Ascending aorta (tissue), 2 donors: ENCODE data around the gene KNDC1. TPM values are rescaled to one million over a fixed set of nuclear protein-coding genes. Genes with fewer than 3 reads are reported as not detected.

Source experiments
- DNase-seq, 2 donors: peaks; one replicate each; pipeline ENCODE4 v3.0.0-alpha.2; 2019; ENCODE audit warnings: low spot score in 2 of 2
- H3K27ac ChIP-seq, 2 donors: fragments of 200-600 bp; sonication (generic); one replicate each; pipeline ENCODE4 v1.5.1; 2016 to 2017; ENCODE audit warnings: mild to moderate bottlenecking in 1 of 2
- H3K27me3 ChIP-seq: fragments of 200-600 bp; sonication (generic); one replicate; pipeline ENCODE4 v1.5.1; 2017
- H3K36me3 ChIP-seq, 2 donors: fragments of 200-600 bp; sonication (generic); one replicate each; pipeline ENCODE4 v1.5.1; 2016
- H3K4me1 ChIP-seq, 2 donors: fragments of 200-600 bp; sonication (generic); one replicate each; pipeline ENCODE4 v1.5.1; 2016 to 2017; ENCODE audit warnings: mild to moderate bottlenecking in 1 of 2
- H3K4me3 ChIP-seq, 2 donors: fragments of 200-600 bp; sonication (generic); one replicate each; pipeline ENCODE4 v1.5.1; 2016 to 2017; ENCODE audit warnings: mild to moderate bottlenecking in 1 of 2
- H3K9me3 ChIP-seq, 2 donors: fragments of 200-600 bp; sonication (generic); one replicate each; pipeline ENCODE4 v1.5.1; 2016
- CTCF ChIP-seq, 3 experiments: fragments of 200-600 bp in 2 of 3; fragments of 450-650 bp in 1 of 3; sonication (generic) in 2 of 3; IDR thresholded peaks; one replicate each; pipeline ENCODE4 v1.5.1; 2016 to 2019; ENCODE audit warnings: antibody characterized with exemption in 3 of 3, mild to moderate bottlenecking in 1 of 3, moderate library complexity in 1 of 3
- intact Hi-C: fragments of 100-400 bp; cut with DNase I; formaldehyde crosslinking; loops from one replicate; pipeline ENCODE4 v1.15.1; 2023
- total RNA-seq: library from RNA; depleted of rRNA; stranded (reverse); fragments of >200 nt; gene quantifications from one replicate; pipeline ENCODE4 v1.1.0, GENCODE V29; 2016

KNDC1 gene
- total RNA-seq, 1 donor from 2014 or later = 0.21 TPM

GRCh38 chr10:133198621-133199487 is 38.8 kb downstream of the KNDC1 start:
- TF ChIP-seq CTCF (IDR thresholded peaks at IDR 0.05) = no peak
- Histone ChIP-seq H3K4me3 (no peak overlapping the region), H3K4me1 (no peaks in the 10 kb centered on the region), H3K27me3 (no peaks in the 10 kb centered on the region), H3K27ac (no peak overlapping the region), H3K36me3 (no peaks in the 10 kb centered on the region), H3K9me3 (no peaks in the 10 kb centered on the region)
- no peak for DNase-seq
- intact Hi-C loops = no loop called here

GRCh38 chr10:133199488-133199885 is 39.5 kb downstream of the KNDC1 start:
- Histone ChIP-seq H3K4me1 (no peaks in the 10 kb centered on the region), H3K4me3 (no peak overlapping the region), H3K36me3 (no peaks in the 10 kb centered on the region), H3K27me3 (no peaks in the 10 kb centered on the region), H3K27ac (no peak overlapping the region), H3K9me3 (no peaks in the 10 kb centered on the region)
- DNase-seq = no peak
- no peak for TF ChIP-seq CTCF (IDR thresholded peaks at IDR 0.05)
- intact Hi-C loops = no loop called here

GRCh38 chr10:133199992-133200611 is 40.1 kb downstream of the KNDC1 start:
- no peak for TF ChIP-seq CTCF (IDR thresholded peaks at IDR 0.05)
- no peaks in the 10 kb centered on the region for H3K9me3 ChIP-seq
- no peaks in the 10 kb centered on the region for H3K4me1 ChIP-seq
- DNase-seq = no peak
- H3K4me3 ChIP-seq = no peak overlapping the region
- intact Hi-C loops = no loop called here
- no peak overlapping the region for H3K27ac ChIP-seq
- no peaks in the 10 kb centered on the region for H3K27me3 ChIP-seq
- H3K36me3 ChIP-seq = no peaks in the 10 kb centered on the region

GRCh38 chr10:133200621-133201031 is 40.6 kb downstream of the KNDC1 start:
- no peaks in the 10 kb centered on the region for H3K27me3 ChIP-seq
- no peak overlapping the region for H3K4me3 ChIP-seq
- no peaks in the 10 kb centered on the region for H3K4me1 ChIP-seq
- intact Hi-C loops = no loop called here
- DNase-seq = no peak
- no peak for TF ChIP-seq CTCF (IDR thresholded peaks at IDR 0.05)
- no peaks in the 10 kb centered on the region for H3K36me3 ChIP-seq
- no peak overlapping the region for H3K27ac ChIP-seq
- H3K9me3 ChIP-seq = no peaks in the 10 kb centered on the region

GRCh38 chr10:133201151-133201947 is 41.3 kb downstream of the KNDC1 start:
- intact Hi-C loops = no loop called here
- Histone ChIP-seq H3K27me3 (no peaks in the 10 kb centered on the region), H3K27ac (no peak overlapping the region), H3K4me1 (no peaks in the 10 kb centered on the region), H3K4me3 (no peak overlapping the region), H3K36me3 (no peaks in the 10 kb centered on the region), H3K9me3 (no peaks in the 10 kb centered on the region)
- no peak for DNase-seq
- no peak for TF ChIP-seq CTCF (IDR thresholded peaks at IDR 0.05)
